ENCODE measurements around the gene SLC26A4. TPM values are rescaled to one million over a fixed set of nuclear protein-coding genes. Genes with fewer than 3 reads are reported as not detected.
"Not testable (repeated sequence)": the region's sequence is repeated elsewhere in the genome, so short reads cannot be mapped to it uniquely, and the experiment has no call there.

The SLC26A4 gene
- total RNA-seq, 1 donor from 2014 or later, result 0.57 TPM

DNA sequence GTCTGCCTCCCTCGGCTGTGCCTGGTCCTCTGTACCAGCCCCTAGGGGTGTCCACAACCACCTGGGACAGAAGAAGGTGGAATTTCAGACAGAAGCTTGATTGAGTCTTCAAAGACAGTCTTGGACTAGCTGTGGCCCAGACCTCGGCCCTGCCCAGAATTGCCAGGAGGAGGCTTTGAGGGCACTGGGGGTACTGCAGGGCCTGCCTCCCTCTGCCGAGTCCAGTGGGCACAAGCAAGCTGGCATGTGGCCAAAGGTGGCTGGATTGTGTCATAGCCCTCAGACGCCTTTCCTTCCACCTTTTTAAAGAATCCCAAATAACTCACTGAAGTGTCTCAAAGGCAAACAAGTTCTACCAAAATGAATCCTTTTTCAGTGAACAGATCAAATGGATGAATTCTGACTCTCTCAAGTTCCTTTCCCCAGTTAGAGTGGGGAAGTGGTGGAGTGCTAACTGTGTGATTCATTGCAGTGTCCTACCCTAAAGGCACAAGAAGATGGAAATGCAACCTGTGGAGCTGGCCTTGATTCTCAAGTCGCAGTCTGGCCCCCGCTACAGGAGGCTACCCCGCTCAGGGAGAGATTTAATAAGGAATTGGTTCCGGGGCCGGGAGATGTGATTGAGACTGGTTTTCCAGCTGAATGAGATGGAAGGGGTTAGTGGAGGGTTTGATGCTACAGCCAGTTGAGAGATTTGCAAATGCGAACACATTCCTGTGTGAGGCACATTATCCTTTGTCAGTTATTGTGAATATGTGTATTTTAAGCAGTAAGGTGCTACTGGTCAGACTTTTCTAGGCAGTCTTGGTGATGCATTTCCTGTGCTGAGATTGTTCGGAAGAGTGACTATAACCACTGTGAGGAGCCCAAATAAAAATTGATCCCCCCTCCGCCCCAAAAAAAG is 28.8 kb upstream of the SLC26A4 start:
- no peak overlapping the region for H3K27ac ChIP-seq (ENCODE audit: low read depth, low read length)
- Mint-ChIP-seq H3K36me3 (ENCODE audit: low read depth, unreplicated experiment) (peaks cover 9% of the 10 kb centered on the region), H3K27ac (ENCODE audit: unreplicated experiment) (no peak overlapping the region), H3K27me3 (ENCODE audit: low read depth, unreplicated experiment) (peaks cover 2% of the 10 kb centered on the region), H3K4me1 (ENCODE audit: low read depth, unreplicated experiment) (no peaks in the 10 kb centered on the region), H3K4me3 (ENCODE audit: unreplicated experiment) (no peak overlapping the region), H3K9me3 (ENCODE audit: unreplicated experiment) (peaks cover 1% of the 10 kb centered on the region)
- H3K79me2 ChIP-seq (ENCODE audit: insufficient read depth, low read length), result no peaks in the 10 kb centered on the region
- DNase-seq (ENCODE audit: low read depth), result no peak
- H4K20me1 ChIP-seq (ENCODE audit: insufficient read depth, low read length), result no peaks in the 10 kb centered on the region
- H3K27me3 ChIP-seq (ENCODE audit: insufficient read depth, low read length), result no peaks in the 10 kb centered on the region
- H3K4me3 ChIP-seq (ENCODE audit: insufficient read depth, low read depth, low read length), result no peak overlapping the region
- no peak overlapping the region for H3K9ac ChIP-seq (ENCODE audit: low read length)
- no peak overlapping the region for H2AFZ ChIP-seq (ENCODE audit: low read depth, low read length)
- no peak for FAIRE-seq
- no peaks in the 10 kb centered on the region for H3K36me3 ChIP-seq (ENCODE audit: insufficient read depth, low read length)
- no peaks in the 10 kb centered on the region for H3K9me3 ChIP-seq (ENCODE audit: insufficient read depth, low read depth, low read length)
- H3K4me1 ChIP-seq (ENCODE audit: insufficient read depth, low read length), result no peaks in the 10 kb centered on the region
- no peak for TF ChIP-seq EZH2 (IDR thresholded peaks at IDR 0.05; ENCODE audit: insufficient read depth, low read length)
- TF ChIP-seq, protein P1, sequence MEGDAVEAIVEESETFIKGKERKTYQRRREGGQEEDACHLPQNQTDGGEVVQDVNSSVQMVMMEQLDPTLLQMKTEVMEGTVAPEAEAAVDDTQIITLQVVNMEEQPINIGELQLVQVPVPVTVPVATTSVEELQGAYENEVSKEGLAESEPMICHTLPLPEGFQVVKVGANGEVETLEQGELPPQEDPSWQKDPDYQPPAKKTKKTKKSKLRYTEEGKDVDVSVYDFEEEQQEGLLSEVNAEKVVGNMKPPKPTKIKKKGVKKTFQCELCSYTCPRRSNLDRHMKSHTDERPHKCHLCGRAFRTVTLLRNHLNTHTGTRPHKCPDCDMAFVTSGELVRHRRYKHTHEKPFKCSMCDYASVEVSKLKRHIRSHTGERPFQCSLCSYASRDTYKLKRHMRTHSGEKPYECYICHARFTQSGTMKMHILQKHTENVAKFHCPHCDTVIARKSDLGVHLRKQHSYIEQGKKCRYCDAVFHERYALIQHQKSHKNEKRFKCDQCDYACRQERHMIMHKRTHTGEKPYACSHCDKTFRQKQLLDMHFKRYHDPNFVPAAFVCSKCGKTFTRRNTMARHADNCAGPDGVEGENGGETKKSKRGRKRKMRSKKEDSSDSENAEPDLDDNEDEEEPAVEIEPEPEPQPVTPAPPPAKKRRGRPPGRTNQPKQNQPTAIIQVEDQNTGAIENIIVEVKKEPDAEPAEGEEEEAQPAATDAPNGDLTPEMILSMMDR (IDR thresholded peaks at IDR 0.05; ENCODE audit: insufficient read depth, low read depth, low read length), result no peak
- no peak overlapping the region for H3K4me2 ChIP-seq (ENCODE audit: low read length)

DNA sequence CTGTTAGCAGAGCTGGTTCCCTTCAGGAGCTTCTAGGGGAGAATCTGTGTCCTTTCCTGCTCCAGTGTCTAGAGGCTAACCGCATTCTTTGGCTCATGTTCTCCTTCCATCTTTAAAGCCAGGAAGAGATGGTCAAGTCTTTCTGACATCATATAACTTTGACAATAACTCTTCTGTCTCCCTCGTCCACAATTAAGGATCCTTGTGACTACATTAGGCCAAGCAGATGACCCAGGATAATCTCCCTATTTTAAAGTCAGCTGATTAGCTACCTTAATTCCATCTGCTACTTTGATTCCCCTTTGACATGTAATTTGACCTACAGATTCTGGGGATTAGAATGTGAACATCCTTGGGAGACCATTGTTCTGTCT is 28.1 kb upstream of the SLC26A4 start:
- no peak overlapping the region for H3K9ac ChIP-seq (ENCODE audit: low read length)
- H3K4me1 Mint-ChIP-seq (ENCODE audit: low read depth, unreplicated experiment), result no peaks in the 10 kb centered on the region
- no peak overlapping the region for H3K4me3 ChIP-seq (ENCODE audit: insufficient read depth, low read depth, low read length)
- no peaks in the 10 kb centered on the region for H3K9me3 ChIP-seq (ENCODE audit: insufficient read depth, low read depth, low read length)
- H3K27ac ChIP-seq (ENCODE audit: low read depth, low read length), result no peak overlapping the region
- no peaks in the 10 kb centered on the region for H4K20me1 ChIP-seq (ENCODE audit: insufficient read depth, low read length)
- no peaks in the 10 kb centered on the region for H3K9me3 Mint-ChIP-seq (ENCODE audit: unreplicated experiment)
- no peaks in the 10 kb centered on the region for H3K36me3 ChIP-seq (ENCODE audit: insufficient read depth, low read length)
- no peak overlapping the region for H3K27ac Mint-ChIP-seq (ENCODE audit: unreplicated experiment)
- no peak for FAIRE-seq
- H3K4me3 Mint-ChIP-seq (ENCODE audit: unreplicated experiment), result no peak overlapping the region
- H3K36me3 Mint-ChIP-seq (ENCODE audit: low read depth, unreplicated experiment), result peaks cover 9% of the 10 kb centered on the region
- peaks cover 2% of the 10 kb centered on the region for H3K27me3 Mint-ChIP-seq (ENCODE audit: low read depth, unreplicated experiment)
- no peaks in the 10 kb centered on the region for H3K4me1 ChIP-seq (ENCODE audit: insufficient read depth, low read length)
- H2AFZ ChIP-seq (ENCODE audit: low read depth, low read length), result no peak overlapping the region
- no peak overlapping the region for H3K4me2 ChIP-seq (ENCODE audit: low read length)
- H3K79me2 ChIP-seq (ENCODE audit: insufficient read depth, low read length), result no peaks in the 10 kb centered on the region
- TF ChIP-seq EZH2 (IDR thresholded peaks at IDR 0.05; ENCODE audit: insufficient read depth, low read length), result no peak
- TF ChIP-seq, protein P1 (IDR thresholded peaks at IDR 0.05; ENCODE audit: insufficient read depth, low read depth, low read length), result no peak
- H3K27me3 ChIP-seq (ENCODE audit: insufficient read depth, low read length), result no peaks in the 10 kb centered on the region
- DNase-seq (ENCODE audit: low read depth), result no peak

DNA sequence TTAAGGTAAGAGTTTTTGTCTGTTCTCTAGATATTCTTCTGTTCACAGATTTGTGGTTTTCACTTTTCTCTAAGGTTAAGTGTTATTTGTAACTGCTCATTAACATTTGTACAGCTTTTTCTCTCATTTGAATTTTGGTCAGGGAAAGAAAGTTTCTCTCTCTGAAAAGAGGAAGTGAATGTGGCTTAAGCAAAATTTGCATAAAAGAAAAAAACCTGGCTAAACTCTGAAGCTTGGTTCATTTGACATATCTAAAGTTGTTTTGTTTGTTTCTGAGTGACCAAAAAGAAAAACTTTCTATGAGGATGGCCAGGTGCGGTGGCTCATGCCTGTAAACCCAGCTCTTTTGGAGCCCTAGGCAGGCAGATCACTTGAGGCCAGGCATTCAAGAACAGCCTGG is 22.0 kb upstream of the SLC26A4 start:
- H3K4me3 Mint-ChIP-seq (ENCODE audit: unreplicated experiment), result no peak overlapping the region
- H3K27me3 Mint-ChIP-seq (ENCODE audit: low read depth, unreplicated experiment), result peaks cover 2% of the 10 kb centered on the region
- Histone ChIP-seq H2AFZ (ENCODE audit: low read depth, low read length) (no peak overlapping the region), H3K27me3 (ENCODE audit: insufficient read depth, low read length) (no peaks in the 10 kb centered on the region), H3K36me3 (ENCODE audit: insufficient read depth, low read length) (no peaks in the 10 kb centered on the region), H3K4me1 (ENCODE audit: insufficient read depth, low read length) (peaks cover 3% of the 10 kb centered on the region), H3K4me2 (ENCODE audit: low read length) (no peak overlapping the region), H3K4me3 (ENCODE audit: insufficient read depth, low read depth, low read length) (no peak overlapping the region), H4K20me1 (ENCODE audit: insufficient read depth, low read length) (no peaks in the 10 kb centered on the region), H3K27ac (ENCODE audit: low read depth, low read length) (no peak overlapping the region), H3K9ac (ENCODE audit: low read length) (no peak overlapping the region), H3K79me2 (ENCODE audit: insufficient read depth, low read length) (no peaks in the 10 kb centered on the region), H3K9me3 (ENCODE audit: insufficient read depth, low read depth, low read length) (no peaks in the 10 kb centered on the region)
- no peak overlapping the region for H3K27ac Mint-ChIP-seq (ENCODE audit: unreplicated experiment)
- TF ChIP-seq, protein P1 (IDR thresholded peaks at IDR 0.05; ENCODE audit: insufficient read depth, low read depth, low read length), result no peak
- no peak for TF ChIP-seq EZH2 (IDR thresholded peaks at IDR 0.05; ENCODE audit: insufficient read depth, low read length)
- H3K9me3 Mint-ChIP-seq (ENCODE audit: unreplicated experiment), result peaks cover 4% of the 10 kb centered on the region
- FAIRE-seq (no peak), DNase-seq (ENCODE audit: low read depth) (no peak)
- no peaks in the 10 kb centered on the region for H3K36me3 Mint-ChIP-seq (ENCODE audit: low read depth, unreplicated experiment)
- H3K4me1 Mint-ChIP-seq (ENCODE audit: low read depth, unreplicated experiment), result peaks cover 5% of the 10 kb centered on the region

DNA sequence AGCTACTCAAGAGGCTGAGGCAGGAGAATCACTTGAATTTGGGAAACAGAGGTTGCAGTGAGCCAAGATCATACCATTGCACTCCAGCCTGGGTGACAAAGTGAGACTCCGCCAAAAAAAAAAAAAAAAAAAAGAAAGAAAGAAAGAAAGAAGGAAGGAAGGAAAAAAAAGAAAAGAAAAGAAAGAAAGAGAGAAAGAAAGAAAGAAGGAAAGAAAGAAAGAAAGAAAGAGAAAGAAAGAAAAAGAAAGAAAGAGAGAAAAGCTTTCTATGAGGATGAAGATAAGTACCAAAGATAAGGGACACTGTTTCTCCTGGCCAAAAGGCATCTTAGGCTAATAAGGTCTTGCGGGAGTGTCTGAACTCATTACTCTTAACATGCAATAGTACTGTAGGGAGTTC is 21.6 kb upstream of the SLC26A4 start:
- not testable (repeated sequence) for H3K4me1 ChIP-seq (ENCODE audit: insufficient read depth, low read length); H3K9me3 Mint-ChIP-seq (ENCODE audit: unreplicated experiment); H3K27me3 ChIP-seq (ENCODE audit: insufficient read depth, low read length); FAIRE-seq; H3K9me3 ChIP-seq (ENCODE audit: insufficient read depth, low read depth, low read length); DNase-seq (ENCODE audit: low read depth); H3K4me3 Mint-ChIP-seq (ENCODE audit: unreplicated experiment); H4K20me1 ChIP-seq (ENCODE audit: insufficient read depth, low read length); H3K79me2 ChIP-seq (ENCODE audit: insufficient read depth, low read length); H3K27me3 Mint-ChIP-seq (ENCODE audit: low read depth, unreplicated experiment); H3K27ac Mint-ChIP-seq (ENCODE audit: unreplicated experiment); H3K36me3 Mint-ChIP-seq (ENCODE audit: low read depth, unreplicated experiment); H3K4me2 ChIP-seq (ENCODE audit: low read length); H3K27ac ChIP-seq (ENCODE audit: low read depth, low read length); H3K4me1 Mint-ChIP-seq (ENCODE audit: low read depth, unreplicated experiment); H2AFZ ChIP-seq (ENCODE audit: low read depth, low read length); H3K9ac ChIP-seq (ENCODE audit: low read length); H3K36me3 ChIP-seq (ENCODE audit: insufficient read depth, low read length); H3K4me3 ChIP-seq (ENCODE audit: insufficient read depth, low read depth, low read length)

Data from astrocyte (in vitro differentiated cells and primary cell).